HCT116 (cell line): ENCODE results near the gene IGLL5. TPM values are rescaled to one million over a fixed set of nuclear protein-coding genes. Genes with fewer than 3 reads are reported as not detected.

Source experiments
- ATAC-seq: fragments of 200-7000 bp; cut with Tn5 transposase; 2 replicates; pipeline ENCODE4 v1.9.1; 2020; ENCODE audit warnings: mild to moderate bottlenecking, moderate library complexity
- BruUV-seq: library from RNA; stranded (reverse); fragments of 400-500 nt; replicated peaks from 2 replicates; lab custom pipeline; 2021; lab: Mats Ljungman, UMichigan
- CTCF ChIA-PET: fragments of 300-600 bp; sonication (Branson Sonifier 250); formaldehyde crosslinking; loops from one replicate; lab custom pipeline; 2021; ENCODE audit warnings: antibody characterized with exemption; lab: Charles Lee
- POLR2A ChIA-PET: fragments of 300-600, 350-600 bp; sonication (Branson Sonifier 250); formaldehyde crosslinking; loops from one replicate; lab custom pipeline; 2021; ENCODE audit warnings: antibody characterized with exemption; lab: Charles Lee
- RAD21 ChIA-PET, 2 experiments: fragments of 300-600 bp; sonication (Branson Sonifier 250); formaldehyde crosslinking; loops; one replicate each; lab custom pipeline; 2023; ENCODE audit warnings: low total read pairs in 2 of 2; ENCODE audit not compliant: uncharacterized antibody in 2 of 2, unreplicated experiment in 2 of 2, low non-redundant PET in 1 of 2; lab: Charles Lee
- DNase-seq: peaks from one replicate; pipeline ENCODE4 v3.0.0-alpha.2; 2010; ENCODE audit warnings: low read depth, low spot score
- H2AFZ ChIP-seq: fragments of 200-600 bp; shearing (Covaris generic), sonication (generic); 2 replicates; pipeline ENCODE4 v1.6.1; 2017; ENCODE audit warnings: low read depth, mixed run types, mixed read lengths, antibody characterized with exemption, low read length; ENCODE audit not compliant: poor library complexity, severe bottlenecking
- H3K27ac ChIP-seq: 2 replicates; pipeline ENCODE4 v1.5.1; 2012; ENCODE audit warnings: low read depth, low read length
- H3K27me3 ChIP-seq: fragments of 200-600 bp; sonication (generic); 2 replicates; pipeline ENCODE4 v1.6.1; 2016; ENCODE audit warnings: mixed run types, low read length, mixed read lengths; ENCODE audit not compliant: insufficient read depth
- H3K36me3 ChIP-seq, 2 experiments: fragments of 200-500 bp in 1 of 2; fragments of 200-600 bp in 1 of 2; sonication (Bioruptor generic) in 1 of 2; sonication (generic) in 1 of 2; 2 replicates each; pipeline versions ENCODE4 v1.5.1 to v1.6.1; 2014 to 2016; ENCODE audit warnings: low read length in 2 of 2, inconsistent platforms in 1 of 2, mixed read lengths in 1 of 2, mixed run types in 1 of 2; ENCODE audit not compliant: insufficient read depth in 2 of 2, control insufficient read depth in 1 of 2
- H3K4me1 ChIP-seq, 2 experiments: fragments of 200-600 bp in 1 of 2; sonication (generic) in 1 of 2; 2 replicates each; pipeline versions ENCODE4 v1.5.1 to v1.6.1; 2012 to 2017; ENCODE audit warnings: low read length in 2 of 2, inconsistent platforms in 1 of 2, mild to moderate bottlenecking in 1 of 2, mixed read lengths in 1 of 2, mixed run types in 1 of 2, moderate library complexity in 1 of 2; ENCODE audit not compliant: insufficient read depth in 2 of 2, control insufficient read depth in 1 of 2
- H3K4me2 ChIP-seq: fragments of 200-600 bp; sonication (generic); 2 replicates; pipeline ENCODE4 v1.6.1; 2017; ENCODE audit warnings: mixed run types, low read length, mixed read lengths
- H3K4me3 ChIP-seq, 2 experiments: fragments of 200-600 bp in 1 of 2; sonication (generic) in 1 of 2; replicated peaks in 1 of 2; 2 replicates each; pipeline ENCODE4 v1.5.1; 2011 to 2016; ENCODE audit warnings: low read length in 2 of 2, control low read depth in 1 of 2, low read depth in 1 of 2, mild to moderate bottlenecking in 1 of 2, mixed read lengths in 1 of 2, mixed run types in 1 of 2
- H3K79me2 ChIP-seq: fragments of 200-600 bp; sonication (generic); 2 replicates; pipeline ENCODE4 v1.6.1; 2017; ENCODE audit warnings: mild to moderate bottlenecking, mixed run types, low read length, moderate library complexity, mixed read lengths; ENCODE audit not compliant: insufficient read depth
- H3K9ac ChIP-seq: fragments of 200-600 bp; sonication (generic); 2 replicates; pipeline ENCODE4 v1.6.1; 2016; ENCODE audit warnings: low read length, mixed read lengths
- H3K9me2 ChIP-seq: fragments of 200-600 bp; sonication (generic), shearing (Covaris generic); 2 replicates; pipeline ENCODE4 v1.6.1; 2017; ENCODE audit warnings: mixed run types, mild to moderate bottlenecking, moderate library complexity; ENCODE audit not compliant: insufficient read depth
- H3K9me3 ChIP-seq, 2 experiments: fragments of 200-500 bp in 1 of 2; fragments of 200-600 bp in 1 of 2; sonication (Bioruptor generic) in 1 of 2; sonication (generic) in 1 of 2; 2 replicates each; pipeline ENCODE4 v1.6.1; 2014 to 2017; ENCODE audit warnings: low read length in 2 of 2, mixed read lengths in 2 of 2, inconsistent platforms in 1 of 2, low read depth in 1 of 2, mild to moderate bottlenecking in 1 of 2, mixed run types in 1 of 2, moderate library complexity in 1 of 2; ENCODE audit not compliant: control insufficient read depth in 1 of 2, insufficient read depth in 1 of 2
- H4K20me1 ChIP-seq: fragments of 200-600 bp; sonication (generic), shearing (Covaris generic); 2 replicates; pipeline ENCODE4 v1.6.1; 2017; ENCODE audit warnings: mixed run types, mild to moderate bottlenecking, moderate library complexity; ENCODE audit not compliant: insufficient read depth
- CBX3 ChIP-seq: IDR thresholded peaks from 2 replicates; pipeline ENCODE4 v1.6.1; 2012; ENCODE audit warnings: low read depth
- EGR1 ChIP-seq: IDR thresholded peaks from 2 replicates; pipeline ENCODE4 v1.6.1; 2012; ENCODE audit warnings: low read depth
- ELF1 ChIP-seq: IDR thresholded peaks from 2 replicates; pipeline ENCODE4 v1.6.1; 2012; ENCODE audit warnings: low read depth, borderline replicate concordance
- EZH2phosphoT487 ChIP-seq: fragments of 200-600 bp; IDR thresholded peaks from 2 replicates; pipeline ENCODE4 v1.6.1; 2018; ENCODE audit warnings: antibody characterized with exemption, borderline replicate concordance
- FOSL1 ChIP-seq: IDR thresholded peaks from 2 replicates; pipeline ENCODE4 v1.6.1; 2012; ENCODE audit warnings: low read depth
- JUND ChIP-seq: IDR thresholded peaks from 2 replicates; pipeline ENCODE4 v1.6.1; 2012
- POLR2A ChIP-seq: IDR thresholded peaks from 2 replicates; pipeline ENCODE4 v1.7.0; 2011; ENCODE audit warnings: borderline replicate concordance; ENCODE audit not compliant: insufficient read depth, insufficient read length; ENCODE audit errors: extremely low read depth
- POLR2AphosphoS5 ChIP-seq: IDR thresholded peaks from 2 replicates; pipeline ENCODE4 v1.6.1; 2011; ENCODE audit warnings: mild to moderate bottlenecking, low read depth, low read length, moderate library complexity
- RAD21 ChIP-seq: IDR thresholded peaks from 2 replicates; pipeline ENCODE4 v1.6.1; 2012; ENCODE audit warnings: low read depth, mild to moderate bottlenecking
- REST ChIP-seq: IDR thresholded peaks from 2 replicates; pipeline ENCODE4 v1.6.1; 2012; ENCODE audit warnings: low read depth
- SIN3A ChIP-seq: IDR thresholded peaks from 2 replicates; pipeline ENCODE4 v1.6.1; 2012; ENCODE audit warnings: low read depth
- SP1 ChIP-seq: IDR thresholded peaks from 2 replicates; pipeline ENCODE4 v1.6.1; 2012; ENCODE audit warnings: low read depth
- SRF ChIP-seq: IDR thresholded peaks from 2 replicates; pipeline ENCODE4 v1.6.1; 2012; ENCODE audit warnings: low read depth
- TCF7L2 ChIP-seq: IDR thresholded peaks from 2 replicates; pipeline ENCODE4 v1.7.0; 2011; ENCODE audit warnings: borderline replicate concordance, inconsistent platforms; ENCODE audit not compliant: insufficient read depth, insufficient read length; ENCODE audit errors: extremely low read depth
- YY1 ChIP-seq: IDR thresholded peaks from 2 replicates; pipeline ENCODE4 v1.6.1; 2011; ENCODE audit warnings: low read length, low read depth, moderate library complexity, mild to moderate bottlenecking; ENCODE audit not compliant: insufficient replicate concordance; ENCODE audit errors: extremely low read depth
- ZBTB33 ChIP-seq: IDR thresholded peaks from 2 replicates; pipeline ENCODE4 v1.6.1; 2011; ENCODE audit warnings: mild to moderate bottlenecking, low read length, moderate library complexity; ENCODE audit not compliant: insufficient replicate concordance; ENCODE audit errors: extremely low read depth
- ZFX ChIP-seq: fragments of 450-650 bp; IDR thresholded peaks from 2 replicates; pipeline ENCODE4 v1.6.1; 2017
- ZNF274 ChIP-seq: fragments of 200-500 bp; sonication (Bioruptor generic); IDR thresholded peaks from 2 replicates; pipeline ENCODE4 v1.6.1; 2014; ENCODE audit warnings: mild to moderate bottlenecking, low read depth, low read length, inconsistent platforms
- intact Hi-C: fragments of 100-400 bp; cut with micrococcal nuclease; formaldehyde crosslinking; loops from 2 replicates; pipeline ENCODE4 v1.10.0; 2022
- total RNA-seq: library from RNA; stranded (reverse); gene quantifications from one replicate; pipeline ENCODE4 v1.2.1, GENCODE V29; 2021; ENCODE audit not compliant: unreplicated experiment
- TF ChIP-seq, protein P1 (sequence below), 3 experiments: fragments of 200-600 bp in 1 of 3; sonication (generic) in 1 of 3; IDR thresholded peaks in 2 of 3; conservative IDR thresholded peaks in 1 of 3; 2 replicates each; pipeline ENCODE4 v1.5.1; 2012 to 2017; ENCODE audit warnings: low read depth in 2 of 3, low read length in 2 of 3, antibody characterized with exemption in 1 of 3, borderline replicate concordance in 1 of 3, control low read depth in 1 of 3, mild to moderate bottlenecking in 1 of 3, mixed read lengths in 1 of 3, mixed run types in 1 of 3, moderate library complexity in 1 of 3; ENCODE audit not compliant: insufficient read depth in 1 of 3
- TF ChIP-seq, protein P2 (sequence below): IDR thresholded peaks from 2 replicates; pipeline ENCODE4 v1.6.1; 2012

The IGLL5 gene
- total RNA-seq, 1 experiment from 2014 or later: not detected

- Histone ChIP-seq H3K4me3 (no peak overlapping the region), H3K4me1 (no peaks in the 10 kb centered on the region), H4K20me1 (no peaks in the 10 kb centered on the region), H3K9ac (no peak overlapping the region)
- no TSS peak for BruUV-seq
- no peak for TF ChIP-seq POLR2A
- TF ChIP-seq EZH2phosphoT487: no peak
- no peak for TF ChIP-seq JUND
- no peak for TF ChIP-seq ELF1
- no peak for TF ChIP-seq YY1
- no peak for TF ChIP-seq ZBTB33
- TF ChIP-seq REST: no peak
- TF ChIP-seq SIN3A: no peak
- no peak for TF ChIP-seq SP1
- TF ChIP-seq, protein P1, sequence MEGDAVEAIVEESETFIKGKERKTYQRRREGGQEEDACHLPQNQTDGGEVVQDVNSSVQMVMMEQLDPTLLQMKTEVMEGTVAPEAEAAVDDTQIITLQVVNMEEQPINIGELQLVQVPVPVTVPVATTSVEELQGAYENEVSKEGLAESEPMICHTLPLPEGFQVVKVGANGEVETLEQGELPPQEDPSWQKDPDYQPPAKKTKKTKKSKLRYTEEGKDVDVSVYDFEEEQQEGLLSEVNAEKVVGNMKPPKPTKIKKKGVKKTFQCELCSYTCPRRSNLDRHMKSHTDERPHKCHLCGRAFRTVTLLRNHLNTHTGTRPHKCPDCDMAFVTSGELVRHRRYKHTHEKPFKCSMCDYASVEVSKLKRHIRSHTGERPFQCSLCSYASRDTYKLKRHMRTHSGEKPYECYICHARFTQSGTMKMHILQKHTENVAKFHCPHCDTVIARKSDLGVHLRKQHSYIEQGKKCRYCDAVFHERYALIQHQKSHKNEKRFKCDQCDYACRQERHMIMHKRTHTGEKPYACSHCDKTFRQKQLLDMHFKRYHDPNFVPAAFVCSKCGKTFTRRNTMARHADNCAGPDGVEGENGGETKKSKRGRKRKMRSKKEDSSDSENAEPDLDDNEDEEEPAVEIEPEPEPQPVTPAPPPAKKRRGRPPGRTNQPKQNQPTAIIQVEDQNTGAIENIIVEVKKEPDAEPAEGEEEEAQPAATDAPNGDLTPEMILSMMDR (IDR thresholded peaks at IDR 0.05 in 2 of 3, conservative IDR thresholded peaks at IDR 0.05 in 1 of 3; ENCODE audit: borderline replicate concordance in 1 of 3, insufficient read depth in 1 of 3, low read depth in 2 of 3, low read length in 2 of 3): no peak
- no peak for TF ChIP-seq FOSL1
- TF ChIP-seq EGR1: no peak
- no peak for TF ChIP-seq TCF7L2
- no peak for TF ChIP-seq RAD21
- no peak for TF ChIP-seq SRF
- TF ChIP-seq, protein P2, sequence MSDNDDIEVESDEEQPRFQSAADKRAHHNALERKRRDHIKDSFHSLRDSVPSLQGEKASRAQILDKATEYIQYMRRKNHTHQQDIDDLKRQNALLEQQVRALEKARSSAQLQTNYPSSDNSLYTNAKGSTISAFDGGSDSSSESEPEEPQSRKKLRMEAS: no peak
- TF ChIP-seq ZNF274: no peak
- no peak for TF ChIP-seq POLR2AphosphoS5
- no peak for TF ChIP-seq CBX3
- TF ChIP-seq ZFX: no peak
- TF ChIP-seq, all 23 proteins: peak for 0
- no peaks in the 10 kb centered on the region for H3K79me2 ChIP-seq
- ATAC-seq (no peak), DNase-seq (no peak)
- no peaks in the 10 kb centered on the region for H3K9me2 ChIP-seq
- peaks cover 29% of the 10 kb centered on the region for H3K27me3 ChIP-seq
- H3K9me3 ChIP-seq: no peaks in the 10 kb centered on the region
- H3K27ac ChIP-seq: no peak overlapping the region
- ChIA-PET RAD21 (interaction anchor here in 1 of 2 experiments (0.6 kb wide), 1 partner anchor 679 kb away, joined by 3 read pairs; no protein-coding TSS in a partner anchor), POLR2A (no interaction called here), CTCF (no interaction called here)
- no peak overlapping the region for H3K4me2 ChIP-seq
- H3K36me3 ChIP-seq: no peaks in the 10 kb centered on the region
- intact Hi-C loops: no loop called here
- no peak overlapping the region for H2AFZ ChIP-seq
These were observed 2.5 kb downstream of the IGLL5 start for GRCh38 chr22:22890085-22890484.
